WTC11 (cell line): ENCODE data around the gene LEFTY1. TPM values are rescaled to one million over a fixed set of nuclear protein-coding genes. Genes with fewer than 3 reads are reported as not detected.

Experiments
- ATAC-seq: fragments of 200-7000 bp; cut with Tn5 transposase; 2 replicates; pipeline ENCODE4 v1.10.0; 2021; ENCODE audit warnings: mild to moderate bottlenecking, moderate library complexity
- CTCF ChIA-PET: fragments of 300-600 bp; sonication (Branson Sonifier 250); formaldehyde crosslinking; loops from one replicate; lab custom pipeline; 2021; ENCODE audit warnings: antibody characterized with exemption; lab: Charles Lee
- POLR2A ChIA-PET: fragments of 350-600 bp; sonication (Branson Sonifier 250); formaldehyde crosslinking; loops from one replicate; lab custom pipeline; 2021; ENCODE audit warnings: antibody characterized with exemption; lab: Charles Lee
- DNase-seq: peaks from one replicate; pipeline ENCODE4 v3.0.0; 2021; ENCODE audit warnings: low spot score
- H3K27ac Mint-ChIP-seq: 2 replicates; pipeline ENCODE4 v1.8.0; 2021; ENCODE audit warnings: mixed read lengths
- H3K27me3 Mint-ChIP-seq: 2 replicates; pipeline ENCODE4 v1.8.0; 2021; ENCODE audit warnings: low read depth, mild to moderate bottlenecking, moderate library complexity, mixed read lengths
- H3K36me3 Mint-ChIP-seq: 2 replicates; pipeline ENCODE4 v1.8.0; 2021; ENCODE audit warnings: mixed read lengths
- H3K4me1 Mint-ChIP-seq: 2 replicates; pipeline ENCODE4 v1.8.0; 2022; ENCODE audit warnings: mixed read lengths
- H3K4me3 Mint-ChIP-seq: 2 replicates; pipeline ENCODE4 v1.8.0; 2021; ENCODE audit warnings: mild to moderate bottlenecking, moderate library complexity, mixed read lengths
- H3K9me3 Mint-ChIP-seq: 2 replicates; pipeline ENCODE4 v1.8.0; 2021; ENCODE audit warnings: mixed read lengths
- ARID4B ChIP-seq: sonication (generic); formaldehyde crosslinking; IDR thresholded peaks from 2 replicates; pipeline ENCODE4 v1.8.0; 2023; ENCODE audit warnings: missing genetic modification reagents, mild to moderate bottlenecking, borderline replicate concordance
- CREM ChIP-seq: sonication (generic); formaldehyde crosslinking; IDR thresholded peaks from 2 replicates; pipeline ENCODE4 v1.8.1; 2022; ENCODE audit warnings: mild to moderate bottlenecking, missing genetic modification reagents, moderate library complexity
- E2F5 ChIP-seq: sonication (generic); formaldehyde crosslinking; IDR thresholded peaks from 2 replicates; pipeline ENCODE4 v1.8.1; 2022; ENCODE audit warnings: mild to moderate bottlenecking, moderate library complexity, missing genetic modification reagents
- FOXK1 ChIP-seq: sonication (generic); formaldehyde crosslinking; IDR thresholded peaks from 2 replicates; pipeline ENCODE4 v1.8.0; 2022; ENCODE audit warnings: mild to moderate bottlenecking, moderate library complexity, missing genetic modification reagents
- FOXP1 ChIP-seq: sonication (generic); formaldehyde crosslinking; IDR thresholded peaks from 2 replicates; pipeline ENCODE4 v1.8.0; 2022; ENCODE audit warnings: missing genetic modification reagents, mild to moderate bottlenecking, moderate library complexity, borderline replicate concordance
- GABPB1 ChIP-seq: sonication (generic); formaldehyde crosslinking; IDR thresholded peaks from 2 replicates; pipeline ENCODE4 v1.8.1; 2023; ENCODE audit warnings: mild to moderate bottlenecking, missing genetic modification reagents
- GRHL2 ChIP-seq: fragments of 250-450 bp; sonication (Bioruptor Pico); IDR thresholded peaks from 2 replicates; pipeline ENCODE4 v1.8.0; 2022; ENCODE audit warnings: mild to moderate bottlenecking, moderate library complexity; ENCODE audit not compliant: insufficient replicate concordance, severe bottlenecking
- GTF2I ChIP-seq: fragments of 250-450 bp; sonication (Bioruptor Pico); conservative IDR thresholded peaks from 2 replicates; pipeline ENCODE4 v1.4.0; 2021; ENCODE audit warnings: mild to moderate bottlenecking
- IRF2 ChIP-seq: sonication (generic); formaldehyde crosslinking; IDR thresholded peaks from 2 replicates; pipeline ENCODE4 v1.8.0; 2022; ENCODE audit warnings: low read depth, missing genetic modification reagents, borderline replicate concordance
- MYBL2 ChIP-seq: sonication (generic); formaldehyde crosslinking; IDR thresholded peaks from 2 replicates; pipeline ENCODE4 v1.8.1; 2023; ENCODE audit warnings: mild to moderate bottlenecking, moderate library complexity, missing genetic modification reagents
- NFE2L1 ChIP-seq: sonication (generic); formaldehyde crosslinking; IDR thresholded peaks from 2 replicates; pipeline ENCODE4 v1.8.1; 2023; ENCODE audit warnings: missing genetic modification reagents
- NR3C1 ChIP-seq: sonication (generic); formaldehyde crosslinking; conservative IDR thresholded peaks from 2 replicates; pipeline ENCODE4 v1.8.1; 2023; ENCODE audit warnings: low read depth, mild to moderate bottlenecking, missing genetic modification reagents
- RELA ChIP-seq: sonication (generic); formaldehyde crosslinking; IDR thresholded peaks from 2 replicates; pipeline ENCODE4 v1.8.1; 2022; ENCODE audit warnings: missing genetic modification reagents, mild to moderate bottlenecking, borderline replicate concordance
- RORB ChIP-seq: fragments of 250-450 bp; sonication (Bioruptor Pico); IDR thresholded peaks from 2 replicates; pipeline ENCODE4 v1.9.0; 2021; ENCODE audit warnings: mild to moderate bottlenecking
- SOX15 ChIP-seq: fragments of 250-450 bp; sonication (Bioruptor Pico); IDR thresholded peaks from 2 replicates; pipeline ENCODE4 v1.9.0; 2021; ENCODE audit warnings: mild to moderate bottlenecking
- TEAD4 ChIP-seq: sonication (generic); formaldehyde crosslinking; IDR thresholded peaks from 2 replicates; pipeline ENCODE4 v1.8.0; 2022; ENCODE audit warnings: mild to moderate bottlenecking, missing genetic modification reagents
- USF2 ChIP-seq: sonication (generic); formaldehyde crosslinking; IDR thresholded peaks from 2 replicates; pipeline ENCODE4 v1.8.1; 2023; ENCODE audit warnings: mild to moderate bottlenecking, missing genetic modification reagents, moderate library complexity
- ZMAT4 ChIP-seq: fragments of 250-450 bp; sonication (Bioruptor Pico); IDR thresholded peaks from 2 replicates; pipeline ENCODE4 v1.9.0; 2021; ENCODE audit warnings: mild to moderate bottlenecking
- ZNF512 ChIP-seq: sonication (generic); formaldehyde crosslinking; IDR thresholded peaks from 2 replicates; pipeline ENCODE4 v1.8.1; 2022; ENCODE audit warnings: missing genetic modification reagents, borderline replicate concordance
- total RNA-seq: library from RNA; stranded (reverse); gene quantifications from 3 replicates; pipeline ENCODE4 v1.2.3, GENCODE V29; 2021
- TF ChIP-seq, protein P1 (sequence below): sonication (generic); formaldehyde crosslinking; IDR thresholded peaks from 2 replicates; pipeline ENCODE4 v1.8.1; 2023; ENCODE audit warnings: mild to moderate bottlenecking, moderate library complexity, missing genetic modification reagents
- TF ChIP-seq, protein P2 (sequence below): sonication (generic); formaldehyde crosslinking; conservative IDR thresholded peaks from 2 replicates; pipeline ENCODE4 v1.8.1; 2023; ENCODE audit warnings: mild to moderate bottlenecking, low read depth, missing genetic modification reagents, moderate library complexity

Gene LEFTY1
- total RNA-seq, 1 experiment from 2014 or later: 52.9 TPM

- TF ChIP-seq ARID4B (CRISPR knock-in tag) (no peak), SOX15 (CRISPR knock-in tag) (no peak), FOXK1 (no peak), FOXP1 (CRISPR knock-in tag) (no peak), ZNF512 (CRISPR knock-in tag) (no peak), E2F5 (CRISPR knock-in tag) (no peak), CREM (CRISPR knock-in tag) (no peak), GTF2I (CRISPR knock-in tag) (no peak), NR3C1 (no peak)
- TF ChIP-seq, protein P1, sequence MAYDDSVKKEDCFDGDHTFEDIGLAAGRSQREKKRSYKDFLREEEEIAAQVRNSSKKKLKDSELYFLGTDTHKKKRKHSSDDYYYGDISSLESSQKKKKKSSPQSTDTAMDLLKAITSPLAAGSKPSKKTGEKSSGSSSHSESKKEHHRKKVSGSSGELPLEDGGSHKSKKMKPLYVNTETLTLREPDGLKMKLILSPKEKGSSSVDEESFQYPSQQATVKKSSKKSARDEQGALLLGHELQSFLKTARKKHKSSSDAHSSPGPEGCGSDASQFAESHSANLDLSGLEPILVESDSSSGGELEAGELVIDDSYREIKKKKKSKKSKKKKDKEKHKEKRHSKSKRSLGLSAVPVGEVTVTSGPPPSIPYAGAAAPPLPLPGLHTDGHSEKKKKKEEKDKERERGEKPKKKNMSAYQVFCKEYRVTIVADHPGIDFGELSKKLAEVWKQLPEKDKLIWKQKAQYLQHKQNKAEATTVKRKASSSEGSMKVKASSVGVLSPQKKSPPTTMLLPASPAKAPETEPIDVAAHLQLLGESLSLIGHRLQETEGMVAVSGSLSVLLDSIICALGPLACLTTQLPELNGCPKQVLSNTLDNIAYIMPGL (CRISPR knock-in tag): no peak
- TF ChIP-seq, all 79 proteins: peak for 0
These were observed 26.9 kb downstream of the LEFTY1 start (continued) for GRCh38 chr1:225861834-225862580.

DNA sequence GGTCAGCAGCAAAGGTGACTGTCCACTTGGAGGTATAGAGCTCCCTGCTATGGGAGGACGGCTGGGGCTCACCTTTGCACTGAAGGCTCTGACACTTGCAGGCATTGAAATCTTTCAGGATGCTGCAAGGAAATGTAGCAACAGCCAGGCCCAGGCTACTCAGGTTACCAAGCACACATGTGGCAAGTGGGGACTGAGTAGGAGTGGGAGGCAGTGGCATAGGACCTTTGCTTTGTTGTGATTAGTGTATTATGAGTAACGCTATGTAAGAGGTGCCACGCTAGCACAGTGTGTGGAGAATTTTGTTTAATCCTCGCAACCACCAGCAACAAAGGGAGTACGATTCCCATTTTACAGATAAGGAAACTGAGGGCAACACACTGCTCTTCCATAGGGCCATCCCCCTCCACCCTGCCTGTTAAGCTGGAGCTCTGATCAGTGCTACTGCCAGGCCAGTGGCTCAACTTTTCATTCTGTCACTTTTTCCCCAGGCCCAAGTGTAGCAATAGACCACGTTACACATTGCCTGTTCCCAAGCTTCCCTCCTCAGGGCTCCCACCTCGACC is 28.0 kb downstream of the LEFTY1 start:
- POLR2A ChIA-PET: no interaction called here
- DNase-seq: no peak
- Mint-ChIP-seq H3K4me3 (no peak overlapping the region), H3K36me3 (peaks cover 71% of the 10 kb centered on the region), H3K9me3 (no peaks in the 10 kb centered on the region), H3K4me1 (no peaks in the 10 kb centered on the region), H3K27ac (no peak overlapping the region), H3K27me3 (no peaks in the 10 kb centered on the region)
- CTCF ChIA-PET: interaction anchor here (1.2 to 2.3 kb wide), 2 partner anchors 15 to 51 kb away, joined by 3 to 8 read pairs; no protein-coding TSS in a partner anchor
- no peak; the same call in 1 of the 2 replicates for ATAC-seq
- no peak for TF ChIP-seq NFE2L1 (CRISPR knock-in tag)
- TF ChIP-seq GRHL2 (CRISPR knock-in tag): no peak
- TF ChIP-seq RORB: no peak
- no peak for TF ChIP-seq TEAD4 (CRISPR knock-in tag)
- TF ChIP-seq ZMAT4 (CRISPR knock-in tag): no peak
- TF ChIP-seq IRF2 (CRISPR knock-in tag): no peak
- no peak for TF ChIP-seq USF2
- TF ChIP-seq, protein P2, sequence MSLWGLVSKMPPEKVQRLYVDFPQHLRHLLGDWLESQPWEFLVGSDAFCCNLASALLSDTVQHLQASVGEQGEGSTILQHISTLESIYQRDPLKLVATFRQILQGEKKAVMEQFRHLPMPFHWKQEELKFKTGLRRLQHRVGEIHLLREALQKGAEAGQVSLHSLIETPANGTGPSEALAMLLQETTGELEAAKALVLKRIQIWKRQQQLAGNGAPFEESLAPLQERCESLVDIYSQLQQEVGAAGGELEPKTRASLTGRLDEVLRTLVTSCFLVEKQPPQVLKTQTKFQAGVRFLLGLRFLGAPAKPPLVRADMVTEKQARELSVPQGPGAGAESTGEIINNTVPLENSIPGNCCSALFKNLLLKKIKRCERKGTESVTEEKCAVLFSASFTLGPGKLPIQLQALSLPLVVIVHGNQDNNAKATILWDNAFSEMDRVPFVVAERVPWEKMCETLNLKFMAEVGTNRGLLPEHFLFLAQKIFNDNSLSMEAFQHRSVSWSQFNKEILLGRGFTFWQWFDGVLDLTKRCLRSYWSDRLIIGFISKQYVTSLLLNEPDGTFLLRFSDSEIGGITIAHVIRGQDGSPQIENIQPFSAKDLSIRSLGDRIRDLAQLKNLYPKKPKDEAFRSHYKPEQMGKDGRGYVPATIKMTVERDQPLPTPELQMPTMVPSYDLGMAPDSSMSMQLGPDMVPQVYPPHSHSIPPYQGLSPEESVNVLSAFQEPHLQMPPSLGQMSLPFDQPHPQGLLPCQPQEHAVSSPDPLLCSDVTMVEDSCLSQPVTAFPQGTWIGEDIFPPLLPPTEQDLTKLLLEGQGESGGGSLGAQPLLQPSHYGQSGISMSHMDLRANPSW (CRISPR knock-in tag): no peak
- TF ChIP-seq MYBL2 (CRISPR knock-in tag): no peak
- no peak for TF ChIP-seq RELA (CRISPR knock-in tag)
- no peak for TF ChIP-seq GABPB1
